GM19240 (cell line): ENCODE results near the gene SLC22A17.
"Not testable (repeated sequence)": the region's sequence is repeated elsewhere in the genome, so short reads cannot be mapped to it uniquely, and the experiment has no call there.

Experiments
- DNase-seq: peaks from one replicate; pipeline ENCODE4 v3.0.0; 2011; ENCODE audit warnings: low spot score; ENCODE audit not compliant: insufficient read length

The SLC22A17 gene

DNA sequence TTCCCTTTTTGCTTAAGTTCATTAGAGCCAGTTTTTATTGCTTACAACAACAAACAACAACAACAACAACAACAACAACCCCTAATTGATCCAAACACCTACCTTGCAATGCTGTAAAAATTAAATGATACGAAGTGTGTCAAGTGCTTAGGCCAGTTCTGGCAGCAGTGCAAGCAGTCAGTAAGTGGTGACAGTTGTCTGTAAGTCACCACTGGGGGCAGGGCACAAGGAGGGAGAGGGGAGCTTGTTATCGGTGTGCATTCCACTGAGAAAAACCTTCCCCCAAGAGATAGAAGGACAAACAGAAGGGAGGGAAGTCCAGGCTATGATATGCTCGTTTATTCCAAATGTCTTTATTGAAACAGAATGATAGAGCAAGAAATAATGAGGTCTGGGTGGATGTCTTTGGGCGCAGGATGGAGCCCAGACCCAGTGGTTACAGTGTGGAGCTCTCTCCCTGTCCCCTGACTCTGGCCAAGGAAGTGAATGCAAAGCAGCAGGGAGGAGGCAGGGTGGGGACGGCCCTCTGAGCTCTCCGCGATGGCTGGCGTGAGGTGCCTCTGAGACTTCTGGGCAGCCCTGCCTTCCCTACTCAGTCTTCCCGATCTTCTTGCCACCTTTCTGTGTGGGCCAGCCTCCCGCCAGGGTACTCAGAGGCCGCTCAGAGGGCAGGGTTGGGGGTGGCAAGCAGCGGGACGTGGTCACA is 6.5 kb downstream of the SLC22A17 start:
- DNase-seq = no peak

DNA sequence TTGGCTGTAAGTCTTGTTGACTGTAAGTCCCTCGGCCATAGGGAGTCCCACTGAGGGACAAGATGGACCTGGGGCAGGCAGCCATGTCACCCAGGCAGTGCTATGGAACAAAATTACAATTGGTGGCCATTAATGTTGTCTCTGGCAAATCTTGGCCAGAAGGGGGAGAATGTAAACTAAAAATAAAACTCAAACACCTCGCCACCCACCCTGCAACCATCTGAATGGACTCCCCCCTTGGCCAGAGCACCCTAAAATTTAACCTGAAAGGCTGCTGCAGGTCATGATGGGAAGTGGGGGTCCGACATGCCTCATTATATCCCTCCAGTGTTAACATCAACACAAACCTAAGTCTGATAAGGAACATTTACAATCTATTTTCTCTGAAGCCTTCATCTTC is 8.2 kb downstream of the SLC22A17 start:
- DNase-seq = no peak

DNA sequence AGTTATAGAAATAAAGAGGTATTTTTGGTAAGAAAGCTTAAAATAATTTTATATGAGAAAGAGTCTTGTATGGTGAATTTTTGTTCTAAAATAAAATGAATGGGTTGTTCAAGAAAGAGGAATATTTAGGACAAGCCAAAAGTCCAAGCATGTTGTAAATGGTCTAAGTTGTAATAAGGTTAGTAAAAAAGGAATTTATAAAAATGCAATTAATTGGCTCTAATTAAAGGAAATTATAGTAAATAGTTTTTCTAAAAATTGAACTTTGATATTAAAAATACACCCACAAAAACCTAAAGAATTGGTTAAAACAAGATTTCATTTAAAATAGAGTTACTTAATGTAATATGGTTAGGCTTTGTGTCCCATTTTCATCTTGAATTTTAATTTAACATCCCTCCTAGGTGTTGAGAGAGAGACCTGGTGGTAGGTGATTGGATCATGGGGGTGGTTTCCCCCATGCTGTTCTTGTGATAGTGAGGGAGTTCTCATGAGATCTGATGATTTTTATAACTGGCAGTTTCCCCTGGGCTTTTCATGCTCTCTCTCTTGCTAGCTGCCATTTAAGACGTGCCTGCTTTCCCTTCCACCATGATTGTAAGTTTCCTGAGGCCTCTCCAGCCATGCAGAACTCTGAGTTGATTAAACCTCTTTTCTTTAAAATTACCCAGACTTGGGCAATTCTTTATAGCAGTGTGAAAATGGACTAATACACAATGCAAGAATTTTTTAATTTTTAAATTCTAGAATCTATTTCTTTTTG is 13.0 kb downstream of the SLC22A17 start:
- DNase-seq = no peak

DNA sequence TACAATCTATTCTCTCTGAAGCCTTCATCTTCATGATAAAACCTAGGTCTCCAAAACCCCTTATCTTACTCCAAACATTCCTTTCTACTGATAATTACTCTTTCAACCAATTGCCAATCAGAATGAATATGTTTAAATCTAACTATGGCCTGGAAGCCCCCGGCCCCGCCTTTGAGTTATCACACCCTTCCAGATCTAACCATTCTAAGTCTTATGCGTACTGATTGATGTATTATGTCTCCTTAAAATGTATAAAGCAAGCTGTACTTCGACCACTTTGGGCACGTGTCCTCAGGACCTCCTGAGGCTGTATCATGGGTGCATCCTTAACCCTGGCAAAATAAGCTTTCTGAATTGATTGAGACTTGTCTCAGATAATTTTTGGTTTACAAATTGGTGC is 17.1 kb downstream of the SLC22A17 start:
- no peak for DNase-seq

DNA sequence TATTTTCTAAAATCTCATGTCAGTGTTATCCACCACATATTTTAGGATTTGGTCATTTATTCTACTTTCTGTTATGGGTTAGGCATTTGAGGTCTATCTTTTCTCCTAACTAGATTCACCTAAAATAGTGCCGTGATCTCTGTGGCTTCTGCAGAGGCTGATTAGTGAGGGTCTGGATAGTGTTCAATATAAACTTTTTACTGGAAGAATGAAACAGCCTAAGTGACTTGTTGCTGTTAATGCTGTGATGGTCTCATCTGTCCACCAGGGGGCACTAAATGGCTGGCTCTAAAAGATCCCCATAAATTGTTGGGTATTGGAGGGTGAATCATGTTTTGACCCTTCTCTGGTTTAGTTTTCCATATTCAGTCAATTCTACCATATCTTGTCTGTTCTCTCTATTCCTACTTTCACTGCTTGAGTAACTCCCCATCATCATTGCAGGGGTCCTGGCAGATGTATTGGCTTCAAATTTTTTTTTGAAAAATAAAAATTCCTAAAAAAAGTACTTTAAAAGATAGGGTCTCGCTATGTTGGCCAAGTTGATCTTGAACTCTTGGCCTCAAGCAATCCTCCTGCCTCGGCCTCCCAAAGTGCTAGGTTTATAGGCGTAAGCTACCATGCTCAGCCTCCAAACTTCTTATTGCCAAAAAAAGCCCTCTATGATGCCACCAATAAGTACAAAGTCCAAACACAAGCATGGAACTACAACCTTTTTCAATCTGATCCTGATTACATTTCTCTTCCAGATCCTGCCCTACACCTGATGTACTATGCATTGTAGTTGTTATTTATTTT is 24.5 kb downstream of the SLC22A17 start:
- peak; percentile 46 for DNase-seq

DNA sequence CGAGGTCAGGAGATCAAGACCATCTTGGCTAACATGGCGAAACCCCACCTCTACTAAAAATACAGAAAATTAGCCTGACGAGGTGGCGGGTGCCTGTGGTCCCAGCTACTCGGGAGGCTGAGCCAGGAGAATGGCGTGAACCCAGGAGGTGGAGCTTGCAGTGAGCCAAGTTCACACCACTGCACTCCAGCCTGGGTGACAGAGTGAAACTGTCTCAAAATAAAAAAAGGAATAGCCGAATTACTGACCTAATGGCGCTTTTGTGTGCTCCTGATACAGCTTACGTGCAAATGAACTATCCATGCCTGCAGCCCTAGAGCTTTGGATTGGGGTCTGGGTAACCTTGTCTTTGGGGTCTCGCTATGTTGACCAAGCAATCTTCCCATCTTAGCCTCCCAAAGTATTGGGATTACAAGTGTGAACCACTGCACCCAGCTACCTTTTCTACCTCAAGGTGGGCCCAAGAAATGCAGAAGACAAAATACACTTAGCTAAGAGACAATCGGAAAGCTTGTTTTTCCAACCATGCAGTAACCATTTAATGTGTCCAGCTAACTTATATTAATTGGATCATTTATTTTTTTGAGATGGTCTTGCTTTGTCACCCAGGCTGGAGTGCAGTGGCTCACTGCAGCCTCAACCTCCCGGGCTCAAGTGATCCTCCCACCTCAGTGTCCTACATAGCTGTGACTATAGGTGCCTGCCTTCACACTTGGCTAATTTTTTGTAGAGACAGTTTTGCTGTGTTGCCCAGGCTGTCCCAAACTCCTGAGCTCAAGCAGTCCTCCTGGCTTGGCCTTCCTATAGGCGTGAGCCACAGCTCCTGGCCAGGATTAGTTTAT is 26.0 kb downstream of the SLC22A17 start:
- DNase-seq = no peak

DNA sequence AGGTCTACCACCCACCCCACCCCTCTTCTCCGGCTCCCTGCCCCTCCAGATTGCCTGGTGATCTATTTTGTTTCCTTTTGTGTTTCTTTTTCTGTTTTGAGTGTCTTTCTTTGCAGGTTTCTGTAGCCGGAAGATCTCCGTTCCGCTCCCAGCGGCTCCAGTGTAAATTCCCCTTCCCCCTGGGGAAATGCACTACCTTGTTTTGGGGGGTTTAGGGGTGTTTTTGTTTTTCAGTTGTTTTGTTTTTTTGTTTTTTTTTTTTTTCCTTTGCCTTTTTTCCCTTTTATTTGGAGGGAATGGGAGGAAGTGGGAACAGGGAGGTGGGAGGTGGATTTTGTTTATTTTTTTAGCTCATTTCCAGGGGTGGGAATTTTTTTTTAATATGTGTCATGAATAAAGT is 26.9 kb downstream of the SLC22A17 start:
- DNase-seq = not testable (repeated sequence)

DNA sequence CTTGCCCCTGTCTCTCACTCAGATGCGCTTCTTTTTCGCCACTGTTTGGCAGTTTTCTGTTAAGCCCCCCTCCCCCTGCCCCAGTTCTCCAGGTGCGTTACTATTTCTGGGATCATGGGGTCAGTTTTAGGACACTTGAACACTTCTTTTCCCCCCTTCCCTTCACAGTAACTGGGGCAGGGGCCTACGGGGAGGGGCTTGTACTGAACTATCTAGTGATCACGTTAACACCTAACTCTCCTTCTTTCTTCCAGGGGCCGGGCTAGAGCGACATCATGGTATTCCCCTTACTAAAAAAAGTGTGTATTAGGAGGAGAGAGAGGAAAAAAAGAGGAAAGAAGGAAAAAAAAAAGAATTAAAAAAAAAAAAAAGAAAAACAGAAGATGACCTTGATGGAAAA is 27.7 kb downstream of the SLC22A17 start:
- DNase-seq = no peak

DNA sequence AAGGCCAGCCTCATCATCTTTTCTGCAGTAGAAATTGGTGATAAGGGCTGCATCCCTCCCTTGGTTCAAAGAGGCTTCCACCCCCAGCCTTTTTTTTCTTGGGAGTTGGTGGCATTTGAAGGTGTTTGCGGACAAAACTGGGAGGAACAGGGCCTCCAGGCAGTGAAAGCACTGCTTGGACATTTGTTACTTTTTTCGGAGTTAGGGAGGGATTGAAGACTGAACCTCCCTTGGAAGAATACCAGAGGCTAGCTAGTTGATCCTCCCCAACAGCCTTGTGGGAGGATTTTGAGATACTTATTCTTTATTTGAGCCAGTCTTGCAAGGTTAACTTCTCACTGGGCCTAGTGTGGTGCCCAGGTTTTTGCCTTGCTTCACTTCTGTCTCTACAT is 28.2 kb downstream of the SLC22A17 start:
- DNase-seq = no peak

DNA sequence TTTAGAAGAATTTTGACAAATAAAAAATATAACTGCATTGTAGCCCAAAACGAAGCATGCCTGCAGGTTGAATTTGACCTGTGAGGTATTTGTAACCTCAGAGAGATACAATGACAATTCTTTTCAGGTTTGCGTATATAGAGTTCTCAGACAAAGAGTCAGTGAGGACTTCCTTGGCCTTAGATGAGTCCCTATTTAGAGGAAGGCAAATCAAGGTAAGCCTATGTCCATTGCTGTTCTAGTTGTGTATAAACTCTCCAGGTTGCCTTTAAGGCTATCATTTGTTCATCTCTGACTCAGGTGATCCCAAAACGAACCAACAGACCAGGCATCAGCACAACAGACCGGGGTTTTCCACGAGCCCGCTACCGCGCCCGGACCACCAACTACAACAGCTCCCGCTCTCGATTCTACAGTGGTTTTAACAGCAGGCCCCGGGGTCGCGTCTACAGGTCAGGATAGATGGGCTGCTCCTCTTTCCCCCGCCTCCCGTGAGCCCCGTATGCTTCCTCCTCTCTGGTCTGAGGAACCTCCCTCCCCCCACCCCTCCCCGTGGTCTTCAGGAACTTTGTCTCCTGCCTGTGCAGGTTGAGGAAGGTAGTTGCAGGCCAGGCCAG is 28.7 kb downstream of the SLC22A17 start:
- no peak for DNase-seq

DNA sequence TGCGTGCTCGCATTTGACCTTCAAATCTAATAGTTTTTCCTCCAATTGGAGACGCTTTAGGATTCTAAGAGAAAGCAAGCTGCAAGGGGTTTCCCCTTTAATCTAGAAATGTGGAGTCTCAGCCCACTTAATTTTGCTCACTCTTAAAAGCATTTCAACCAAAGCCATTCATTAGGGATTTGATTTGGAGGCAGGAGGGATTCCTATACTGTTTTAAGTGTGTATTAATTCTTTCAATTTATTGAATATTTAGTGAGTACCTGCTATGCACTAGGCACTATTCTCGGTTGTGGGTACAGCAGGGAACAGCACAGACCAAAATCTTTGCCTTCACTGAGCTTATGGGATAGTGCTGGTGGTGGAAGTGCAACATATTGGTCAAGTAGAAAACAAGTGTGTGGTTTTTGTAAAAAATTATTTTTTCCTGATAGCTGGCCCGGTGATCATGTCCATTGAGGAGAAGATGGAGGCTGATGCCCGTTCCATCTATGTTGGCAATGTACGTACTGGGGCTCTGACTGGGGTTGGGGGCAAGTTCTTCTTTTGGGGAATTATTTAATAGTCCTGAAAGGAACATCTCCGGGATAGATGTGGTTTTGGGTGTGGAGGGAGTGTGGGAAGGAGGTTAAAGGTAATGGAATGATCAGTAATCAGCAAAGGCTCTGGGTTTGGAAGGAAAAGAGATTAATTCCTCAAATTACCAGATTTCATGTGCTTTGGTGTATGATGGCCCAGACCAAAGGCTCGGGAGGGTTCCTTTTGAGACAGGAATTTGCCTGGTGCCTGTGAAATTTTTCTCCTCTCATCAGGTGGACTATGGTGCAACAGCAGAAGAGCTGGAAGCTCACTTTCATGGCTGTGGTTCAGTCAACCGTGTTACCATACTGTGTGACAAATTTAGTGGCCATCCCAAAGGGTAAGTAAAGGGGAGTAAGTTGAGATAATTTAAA is 29.8 kb downstream of the SLC22A17 start:
- DNase-seq = no peak

DNA sequence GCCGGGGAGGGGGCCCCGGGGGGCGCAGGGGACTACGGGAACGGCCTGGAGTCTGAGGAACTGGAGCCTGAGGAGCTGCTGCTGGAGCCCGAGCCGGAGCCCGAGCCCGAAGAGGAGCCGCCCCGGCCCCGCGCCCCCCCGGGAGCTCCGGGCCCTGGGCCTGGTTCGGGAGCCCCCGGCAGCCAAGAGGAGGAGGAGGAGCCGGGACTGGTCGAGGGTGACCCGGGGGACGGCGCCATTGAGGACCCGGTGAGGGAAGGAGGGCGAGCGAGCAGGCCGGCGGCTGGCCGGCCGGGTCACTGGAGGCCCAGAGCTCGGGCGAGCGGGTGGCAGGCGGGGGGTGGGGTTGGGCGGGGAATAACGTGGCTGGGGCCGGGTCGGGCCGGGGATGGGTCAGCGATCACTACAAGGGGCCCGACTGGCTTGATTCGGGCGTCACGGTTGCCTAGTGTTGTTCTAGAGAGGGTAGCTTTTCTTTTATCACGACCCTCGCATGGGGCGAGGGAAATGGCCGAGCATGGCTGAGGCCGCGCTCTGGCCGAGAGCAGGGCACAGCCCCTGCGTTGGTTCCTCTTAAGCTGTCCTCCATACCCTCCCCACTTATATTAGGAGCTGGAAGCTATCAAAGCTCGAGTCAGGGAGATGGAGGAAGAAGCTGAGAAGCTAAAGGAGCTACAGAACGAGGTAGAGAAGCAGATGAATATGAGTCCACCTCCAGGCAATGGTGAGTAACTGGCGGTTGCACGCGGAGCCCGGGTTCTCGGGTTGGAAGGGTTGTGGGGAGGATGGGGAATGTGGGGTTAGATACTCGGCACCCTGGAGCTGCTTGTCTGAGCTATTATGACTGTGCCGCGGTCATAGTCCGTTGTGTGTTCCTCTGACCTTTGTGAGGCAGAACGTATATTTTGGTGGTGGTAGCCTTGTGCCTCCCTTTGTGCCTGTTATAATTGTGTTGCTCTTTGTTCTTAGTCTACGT is 30.8 kb downstream of the SLC22A17 start:
- no peak for DNase-seq

GRCh38 chr14:23320584-23321571 is 31.8 kb downstream of the SLC22A17 start, which contains the start of gene PABPN1:
Gene PABPN1 (plus strand): TSS chr14:23321457. CDS start chr14:23321470, 13 bp downstream.
- peak; percentile 96 for DNase-seq

DNA sequence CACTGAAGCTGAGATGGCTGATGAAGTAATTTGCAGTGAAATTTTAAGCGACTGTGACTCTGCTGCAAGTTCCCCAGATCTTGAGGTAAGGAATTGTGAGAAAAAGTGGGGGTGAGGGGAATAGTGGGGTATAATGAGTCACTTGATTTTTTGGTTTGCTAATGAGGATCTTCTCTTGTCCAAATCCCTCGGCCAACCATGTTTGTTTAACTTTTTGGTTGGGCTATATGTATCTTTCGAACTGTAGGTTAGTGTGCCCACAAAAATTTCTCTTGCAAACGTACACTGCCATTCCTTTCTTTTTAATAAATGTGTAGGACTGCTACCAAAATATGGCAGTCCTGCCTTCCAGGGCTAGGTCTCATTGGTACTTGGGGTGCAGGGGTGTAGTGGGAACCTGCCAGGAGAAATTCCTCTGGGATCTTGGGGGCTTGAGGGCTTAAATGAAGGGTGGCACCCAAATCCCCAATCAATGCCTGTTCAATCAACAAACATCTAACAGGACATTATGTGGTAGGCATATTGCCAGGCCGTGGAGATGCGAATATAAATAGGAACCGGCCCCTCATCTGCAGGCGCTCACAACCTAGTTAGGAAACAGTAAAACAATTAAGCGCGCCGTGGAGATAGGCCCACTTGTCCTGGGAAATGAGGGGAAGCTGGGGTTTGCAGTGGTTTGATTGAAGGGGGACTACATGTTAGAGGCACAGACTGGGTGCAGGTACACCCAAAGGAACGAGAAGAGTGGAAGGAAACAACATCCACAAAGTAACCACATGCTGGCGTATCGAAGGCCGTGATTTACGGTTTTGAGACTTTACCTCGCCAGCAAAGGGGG is 32.7 kb downstream of the SLC22A17 start:
- DNase-seq = no peak

DNA sequence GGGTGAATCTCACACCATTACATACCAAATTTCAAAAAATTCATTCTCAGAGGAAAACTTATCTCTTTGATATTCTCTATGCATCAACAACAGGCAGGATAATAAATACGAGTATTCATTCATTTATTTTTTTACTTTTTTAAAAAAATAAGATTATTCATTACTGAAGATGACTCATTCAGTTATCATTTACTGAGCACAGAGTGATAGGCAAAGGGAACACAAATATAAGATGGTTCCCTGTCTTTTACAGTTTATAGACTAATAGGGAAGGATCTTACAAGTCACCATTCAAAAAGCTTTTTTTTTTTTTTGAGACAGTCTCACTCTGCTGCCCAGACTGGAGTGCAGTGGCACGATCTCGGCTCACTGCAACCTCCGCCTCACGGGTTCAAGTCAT is 36.4 kb downstream of the SLC22A17 start:
- DNase-seq = no peak

DNA sequence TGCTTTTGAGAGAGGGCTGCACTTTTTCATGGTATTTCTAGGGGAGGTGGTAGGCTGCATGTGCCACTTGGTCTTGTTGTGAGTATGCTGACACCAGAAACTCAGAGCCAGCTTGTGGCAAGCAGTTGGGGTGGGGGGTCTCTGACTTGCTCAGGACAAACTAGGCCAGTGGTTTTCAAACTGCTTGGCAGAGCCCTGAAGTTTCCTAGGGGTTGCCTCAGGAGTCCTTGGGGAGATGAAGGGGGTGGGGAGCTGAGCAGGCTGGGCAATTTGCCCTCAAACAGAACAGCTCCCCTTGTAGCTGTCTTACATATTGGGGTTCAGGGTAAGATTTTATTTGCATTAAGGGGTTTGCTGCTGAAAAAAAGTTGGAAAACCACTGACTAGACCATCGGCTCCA is 42.1 kb downstream of the SLC22A17 start:
- no peak for DNase-seq
